Measurements from ENCODE around the gene RUFY1. TPM values are rescaled to one million over a fixed set of nuclear protein-coding genes. Genes with fewer than 3 reads are reported as not detected.

RUFY1 gene
- total RNA-seq, 6 experiments from 2014 or later = 17.6 to 24.2 (median 19.5) TPM

- WGBS (ENCODE audit: insufficient coverage, low coverage, low lambda C conversion rate, missing lambda C conversion rate) = 82% methylated on average over 2 of the region's 2 CpGs
- intact Hi-C loops (cut with DNase I) = loop anchor here in 1 of 2 donors (10.0 kb wide), 1 partner anchor 50 kb away; no protein-coding TSS in a partner anchor
- H3K36me3 ChIP-seq = peaks cover 0 to 53% (median 23%) of the 10 kb centered on the region in 4 donors
- peaks cover 0 to 5% (median 0%) of the 10 kb centered on the region in 4 donors for H3K4me1 ChIP-seq
- H3K4me3 ChIP-seq = no peak overlapping the region
- ATAC-seq (no peak), DNase-seq (no peak)
- H3K27ac ChIP-seq = no peak overlapping the region
- H3K9me3 ChIP-seq = no peaks in the 10 kb centered on the region
- TF ChIP-seq CTCF (IDR thresholded peaks at IDR 0.05) (no peak), POLR2A (IDR thresholded peaks at IDR 0.05) (no peak)
- H3K27me3 ChIP-seq = no peaks in the 10 kb centered on the region
Observed at GRCh38 chr5:179564526-179564925, 14.2 kb downstream of the RUFY1 start.

- Histone ChIP-seq H3K4me3 (no peak overlapping the region), H3K36me3 (peaks cover 0 to 49% (median 23%) of the 10 kb centered on the region in 4 donors), H3K27me3 (no peaks in the 10 kb centered on the region), H3K9me3 (no peaks in the 10 kb centered on the region), H3K4me1 (peaks cover 0 to 18% (median 6%) of the 10 kb centered on the region in 4 donors), H3K27ac (no peak overlapping the region)
- TF ChIP-seq CTCF (IDR thresholded peaks at IDR 0.05) (no peak), POLR2A (IDR thresholded peaks at IDR 0.05) (no peak)
- WGBS (ENCODE audit: insufficient coverage, low coverage, low lambda C conversion rate, missing lambda C conversion rate) = 55% methylated on average over 6 of the region's 7 CpGs
- ATAC-seq = peak in 3 of 4 donors; percentile 10 to 36 (median 31)
- DNase-seq = no peak
- intact Hi-C loops (cut with DNase I) = loop anchor here in 1 of 2 donors (10.0 kb wide), 1 partner anchor 46 kb away; no protein-coding TSS in a partner anchor
Observed at GRCh38 chr5:179568721-179569120, 18.4 kb downstream of the RUFY1 start.

GRCh38 chr5:179572386-179572785 is 22.0 kb downstream of the RUFY1 start:
- ATAC-seq (peak; percentile 86 to 96 (median 92)), DNase-seq (peak; percentile 51 to 77 (median 69))
- no peaks in the 10 kb centered on the region for H3K27me3 ChIP-seq
- H3K4me3 ChIP-seq = no peak overlapping the region
- intact Hi-C loops (cut with DNase I) = no loop called here
- H3K9me3 ChIP-seq = no peaks in the 10 kb centered on the region
- peaks cover 0 to 45% (median 22%) of the 10 kb centered on the region in 4 donors for H3K4me1 ChIP-seq
- WGBS (ENCODE audit: insufficient coverage, low coverage, low lambda C conversion rate, missing lambda C conversion rate) = 25% methylated on average over 7 of the region's 8 CpGs
- TF ChIP-seq CTCF (IDR thresholded peaks at IDR 0.05) = no peak
- no peak for TF ChIP-seq POLR2A (IDR thresholded peaks at IDR 0.05)
- no peak overlapping the region for H3K27ac ChIP-seq
- peaks cover 0 to 36% (median 18%) of the 10 kb centered on the region in 4 donors for H3K36me3 ChIP-seq

- ATAC-seq = no peak
- no peak for TF ChIP-seq POLR2A (IDR thresholded peaks at IDR 0.05)
- TF ChIP-seq CTCF (IDR thresholded peaks at IDR 0.05) = no peak
- H3K4me1 ChIP-seq = peaks cover 0 to 51% (median 20%) of the 10 kb centered on the region in 4 donors
- intact Hi-C loops (cut with DNase I) = no loop called here
- H3K9me3 ChIP-seq = no peaks in the 10 kb centered on the region
- H3K4me3 ChIP-seq = no peak overlapping the region
- peak overlapping the region in 1 of 3 donors; percentile 52 for H3K27ac ChIP-seq
- H3K36me3 ChIP-seq = peaks cover 0 to 9% (median 2%) of the 10 kb centered on the region in 4 donors
- no peaks in the 10 kb centered on the region for H3K27me3 ChIP-seq
- WGBS (ENCODE audit: insufficient coverage, low coverage, low lambda C conversion rate, missing lambda C conversion rate) = 87% methylated on average over 40 of the region's 42 CpGs
- DNase-seq = no peak
Observed at GRCh38 chr5:179577286-179577960, 27.1 kb downstream of the RUFY1 start.

Measured in right lobe of liver (tissue), 6 donors.